Astrocyte (in vitro differentiated cells and primary cell): ENCODE results near the gene SORD.
"Not testable (repeated sequence)": the region's sequence is repeated elsewhere in the genome, so short reads cannot be mapped to it uniquely, and the experiment has no call there.

ENCODE experiments used
- CTCF ChIP-seq: IDR thresholded peaks from 2 replicates; pipeline ENCODE4 v1.5.1; 2011; ENCODE audit warnings: low read depth, mild to moderate bottlenecking, inconsistent platforms, low read length, moderate library complexity; ENCODE audit not compliant: insufficient read depth
- EZH2 ChIP-seq: IDR thresholded peaks from 2 replicates; pipeline ENCODE4 v1.6.1; 2012; ENCODE audit warnings: mild to moderate bottlenecking, low read length, inconsistent platforms; ENCODE audit not compliant: insufficient read depth

- TF ChIP-seq CTCF, EZH2: not testable (repeated sequence)
Observed at GRCh38 chr15:45020901-45021259, 2.1 kb upstream of the SORD start.
